HG02798 (cell line): ENCODE measurements around the gene RHOT2.
A peak's percentile ranks its signal among the peaks of the same experiment; 100 is the strongest.

Source experiments
- ATAC-seq: cut with Tn5 transposase; IDR thresholded peaks from one replicate; pipeline ENCODE4 v1.9.1; 2021; ENCODE audit warnings: mild to moderate bottlenecking; ENCODE audit not compliant: unreplicated experiment, poor library complexity

RHOT2 gene

GRCh38 chr16:693364-693763, 25.4 kb downstream of the RHOT2 start:
- ATAC-seq = no peak

- ATAC-seq = no peak
These were observed 25.8 kb downstream of the RHOT2 start for GRCh38 chr16:693766-694165.

DNA sequence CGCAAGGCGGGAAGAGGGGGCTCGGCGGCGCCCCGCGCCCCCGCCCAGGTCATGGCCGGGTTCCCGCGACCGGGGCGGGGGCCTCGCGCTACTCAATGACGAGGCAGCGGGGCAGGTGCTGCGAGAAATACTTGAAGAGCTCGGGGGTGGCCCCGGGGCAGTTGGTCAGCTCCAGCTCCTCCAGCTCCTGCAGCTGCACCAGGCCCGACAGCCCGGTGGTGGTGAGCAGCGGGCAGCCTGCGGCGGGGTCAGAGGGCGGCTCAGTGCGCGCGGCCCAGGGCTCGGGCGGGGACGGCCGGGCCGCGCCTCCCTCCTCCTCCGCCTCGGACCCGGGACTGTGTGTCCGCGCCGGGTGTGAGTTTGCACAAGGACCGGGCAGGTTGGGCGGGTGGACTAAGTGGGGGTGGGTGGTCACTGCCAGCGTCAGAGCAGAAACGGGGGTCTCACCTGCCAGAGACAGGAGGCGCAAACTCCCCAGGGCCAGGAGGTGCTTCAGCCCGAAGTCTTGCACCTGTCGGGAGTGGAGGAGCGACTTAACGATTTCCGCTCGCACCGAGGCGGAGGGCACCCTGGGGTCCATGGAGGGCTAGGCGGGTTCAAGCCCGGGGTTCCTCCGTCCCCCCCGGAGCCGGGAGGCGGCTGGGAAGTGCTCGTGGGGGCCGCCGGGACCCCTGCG, 26.4 kb downstream of the RHOT2 start:
- ATAC-seq = no peak

GRCh38 chr16:694863-695354, 27.0 kb downstream of the RHOT2 start:
- ATAC-seq = no peak

GRCh38 chr16:695355-696089, 27.6 kb downstream of the RHOT2 start:
- ATAC-seq = peak; percentile 65

GRCh38 chr16:698911-699671, 31.2 kb downstream of the RHOT2 start:
- no peak for ATAC-seq

GRCh38 chr16:700684-701584, 33.0 kb downstream of the RHOT2 start:
- ATAC-seq = no peak

GRCh38 chr16:702341-702740, 34.4 kb downstream of the RHOT2 start:
- ATAC-seq = no peak

DNA sequence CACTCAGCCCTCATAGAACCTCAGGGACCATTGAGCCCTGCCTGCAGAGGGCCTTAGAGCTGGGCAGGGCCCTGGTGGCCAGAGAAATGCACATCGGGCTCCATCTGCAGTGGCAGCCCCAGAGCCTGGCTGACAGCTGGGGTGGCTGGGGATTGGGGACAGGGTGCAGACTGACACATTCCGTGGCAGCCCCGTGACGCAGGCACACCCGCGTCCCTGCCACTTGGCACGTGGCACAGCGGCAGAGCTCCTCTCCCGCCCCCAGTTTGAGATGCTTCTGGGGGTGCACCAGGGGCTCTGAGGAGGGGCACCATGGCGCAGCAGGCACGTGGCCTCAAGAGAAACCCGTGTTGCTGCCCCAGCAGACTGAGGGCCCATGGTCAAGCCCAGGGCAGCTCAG, 35.5 kb downstream of the RHOT2 start:
- no peak for ATAC-seq

DNA sequence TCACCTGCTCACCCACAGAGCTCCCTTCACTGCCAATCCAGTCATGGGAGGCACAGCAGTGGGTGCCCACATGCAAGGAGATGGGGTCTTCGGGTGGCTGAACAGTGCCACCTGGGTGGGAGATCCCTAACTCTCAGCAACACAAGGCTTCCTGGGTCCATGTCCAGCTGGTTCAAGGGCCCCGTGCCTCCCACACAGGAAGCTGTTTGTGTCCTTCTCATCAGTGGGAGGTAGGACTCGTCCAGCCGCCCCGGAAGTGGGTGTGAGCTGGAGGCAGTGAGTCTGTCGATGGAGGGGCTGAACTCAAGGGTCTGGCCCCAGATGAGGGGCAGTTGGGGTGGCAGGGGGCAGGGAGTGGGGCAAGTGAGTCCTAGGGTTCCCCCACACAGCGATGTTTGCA, 36.1 kb downstream of the RHOT2 start:
- ATAC-seq = no peak

DNA sequence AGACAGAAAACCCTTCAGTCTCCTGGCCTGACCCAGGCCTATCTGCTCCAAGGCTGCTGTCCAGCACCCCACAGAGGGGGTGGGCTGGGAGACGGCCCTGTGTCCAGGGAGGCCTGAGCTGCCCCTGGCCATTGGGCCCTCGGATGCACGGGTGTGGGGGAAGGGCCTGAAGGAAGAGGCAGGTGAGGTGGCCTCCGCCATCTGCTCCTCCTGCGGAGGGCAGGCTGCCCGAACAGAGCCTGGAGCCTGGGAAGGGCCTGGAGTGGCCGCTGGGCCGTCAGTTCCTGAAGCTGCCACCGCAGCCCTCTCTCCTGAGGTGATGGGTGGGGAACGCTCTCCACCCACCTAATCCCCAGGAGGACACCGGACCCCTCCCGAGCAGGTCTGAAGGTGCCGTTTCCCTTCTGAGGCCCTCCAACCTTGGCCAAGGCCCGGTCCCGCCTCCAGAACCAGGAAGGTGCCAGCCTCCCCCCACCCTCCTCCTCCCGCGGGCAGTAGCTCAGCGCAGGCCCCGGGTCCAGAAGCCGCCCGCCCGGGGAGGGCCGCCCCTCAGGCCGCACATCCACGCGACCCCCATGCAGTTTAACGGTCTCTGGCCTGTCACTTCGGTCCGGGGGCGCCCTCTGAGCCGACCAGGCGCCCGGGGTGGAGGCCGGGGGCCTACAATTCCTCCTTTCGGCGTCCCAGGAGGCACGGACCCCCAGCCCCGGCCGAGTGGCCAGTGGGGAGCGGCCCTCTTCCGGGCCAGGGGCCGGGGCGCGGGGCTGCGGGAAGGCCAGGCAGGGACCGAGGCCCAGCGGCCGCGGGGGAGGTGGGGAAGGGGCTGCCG, 36.8 kb downstream of the RHOT2 start:
- ATAC-seq = no peak

DNA sequence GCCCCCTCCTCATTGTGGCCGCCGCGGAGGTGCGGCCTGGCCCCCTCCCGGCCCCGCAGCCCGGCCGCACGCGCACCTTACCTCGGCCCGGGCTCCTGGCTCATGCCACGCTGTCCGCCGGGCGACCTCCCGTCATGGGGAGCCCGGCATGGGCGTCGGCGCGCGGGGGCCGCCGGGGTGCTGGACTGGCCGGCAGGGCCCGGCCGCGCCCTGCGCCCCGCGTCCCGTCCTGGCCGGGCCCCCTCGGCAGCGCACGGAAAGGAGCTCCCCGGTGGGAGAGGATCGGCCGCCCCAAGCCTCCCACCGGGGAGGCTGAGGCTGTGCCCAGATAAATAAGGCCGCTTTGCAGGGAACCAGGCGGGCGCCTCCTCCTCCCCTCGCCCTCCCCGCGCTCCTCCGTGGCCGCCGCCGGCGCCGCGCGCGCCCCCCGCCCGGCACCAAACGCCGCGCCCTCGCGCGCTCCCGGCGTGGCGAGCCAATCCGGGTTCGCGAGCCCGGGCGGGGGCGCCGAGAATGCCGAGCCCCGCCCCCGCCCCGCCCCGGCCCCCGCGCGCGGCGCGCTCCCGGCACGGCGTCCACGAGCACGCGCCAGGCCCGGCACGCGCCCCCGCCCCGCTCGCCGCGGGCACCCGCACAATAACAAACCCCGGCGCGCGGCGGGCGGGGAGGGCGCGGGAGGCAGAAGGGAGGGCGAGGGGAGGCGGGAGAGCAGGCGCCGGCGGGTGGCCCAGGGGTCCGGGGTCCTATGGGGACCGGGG, 37.7 kb downstream of the RHOT2 start, which contains the start of gene FBXL16:
TSS of gene FBXL16 (minus strand) at position 371 of the 758 bp plus-strand sequence. CDS start 8,396 bp downstream, outside the sequence.
- ATAC-seq = no peak

- no peak for ATAC-seq
These were observed 38.5 kb downstream of the RHOT2 start for GRCh38 chr16:706189-707061.

- ATAC-seq = no peak
These were observed 39.2 kb downstream of the RHOT2 start for GRCh38 chr16:707062-707538.

DNA sequence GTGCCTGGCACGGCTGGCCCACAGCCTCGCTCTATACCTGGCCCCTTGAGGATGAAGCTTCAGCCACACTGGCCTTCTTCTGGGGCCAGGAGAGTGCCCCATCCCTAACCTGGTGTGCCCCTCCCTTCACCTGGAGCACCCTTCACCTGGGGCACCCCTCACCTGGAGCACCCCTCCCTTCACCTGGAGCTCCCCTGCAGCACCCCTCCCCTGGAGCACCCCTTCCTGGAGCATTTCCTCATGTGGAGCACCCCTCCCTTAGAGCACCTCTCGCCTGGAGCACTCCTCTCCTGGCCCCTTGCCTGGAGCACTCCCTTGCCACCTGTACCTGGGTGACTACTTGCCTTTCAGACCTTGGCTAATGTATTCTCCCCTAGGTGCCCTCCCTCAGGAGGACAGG, 40.1 kb downstream of the RHOT2 start:
- ATAC-seq = no peak

- no peak for ATAC-seq
These were observed 41.0 kb downstream of the RHOT2 start for GRCh38 chr16:708959-709358.
